Activated naive CD4-positive, alpha-beta T cell treated with anti-CD3 and anti-CD28 coated beads, Interleukin-2, amount 10 ng/mL, durations not matched to agents 7 days and 5 days (primary cell): ENCODE results near the gene APBB2.
"Not testable (repeated sequence)": the region's sequence is repeated elsewhere in the genome, so short reads cannot be mapped to it uniquely, and the experiment has no call there.

Source experiments
- CTCF ChIA-PET: fragments of 350-600 bp; sonication (Branson Sonifier 250); formaldehyde crosslinking; loops from one replicate; lab custom pipeline; 2021; ENCODE audit warnings: antibody characterized with exemption; lab: Charles Lee
- DNase-seq: peaks from one replicate; pipeline ENCODE4 v3.0.0-alpha.2; 2020
- H3K27ac Mint-ChIP-seq: one replicate; pipeline ENCODE4 v1.8.0; 2021; ENCODE audit warnings: mild to moderate bottlenecking, moderate library complexity, mixed read lengths
- H3K27me3 Mint-ChIP-seq: one replicate; pipeline ENCODE4 v1.8.0; 2021; ENCODE audit warnings: mild to moderate bottlenecking, mixed read lengths
- H3K36me3 Mint-ChIP-seq: one replicate; pipeline ENCODE4 v1.8.0; 2021; ENCODE audit warnings: mixed read lengths
- H3K4me1 Mint-ChIP-seq: one replicate; pipeline ENCODE4 v1.8.0; 2021; ENCODE audit warnings: mixed read lengths
- H3K4me3 Mint-ChIP-seq: one replicate; pipeline ENCODE4 v1.8.0; 2021; ENCODE audit warnings: mild to moderate bottlenecking, moderate library complexity, mixed read lengths
- H3K9me3 Mint-ChIP-seq: one replicate; pipeline ENCODE4 v1.8.0; 2021; ENCODE audit warnings: mixed read lengths

APBB2 gene

DNA sequence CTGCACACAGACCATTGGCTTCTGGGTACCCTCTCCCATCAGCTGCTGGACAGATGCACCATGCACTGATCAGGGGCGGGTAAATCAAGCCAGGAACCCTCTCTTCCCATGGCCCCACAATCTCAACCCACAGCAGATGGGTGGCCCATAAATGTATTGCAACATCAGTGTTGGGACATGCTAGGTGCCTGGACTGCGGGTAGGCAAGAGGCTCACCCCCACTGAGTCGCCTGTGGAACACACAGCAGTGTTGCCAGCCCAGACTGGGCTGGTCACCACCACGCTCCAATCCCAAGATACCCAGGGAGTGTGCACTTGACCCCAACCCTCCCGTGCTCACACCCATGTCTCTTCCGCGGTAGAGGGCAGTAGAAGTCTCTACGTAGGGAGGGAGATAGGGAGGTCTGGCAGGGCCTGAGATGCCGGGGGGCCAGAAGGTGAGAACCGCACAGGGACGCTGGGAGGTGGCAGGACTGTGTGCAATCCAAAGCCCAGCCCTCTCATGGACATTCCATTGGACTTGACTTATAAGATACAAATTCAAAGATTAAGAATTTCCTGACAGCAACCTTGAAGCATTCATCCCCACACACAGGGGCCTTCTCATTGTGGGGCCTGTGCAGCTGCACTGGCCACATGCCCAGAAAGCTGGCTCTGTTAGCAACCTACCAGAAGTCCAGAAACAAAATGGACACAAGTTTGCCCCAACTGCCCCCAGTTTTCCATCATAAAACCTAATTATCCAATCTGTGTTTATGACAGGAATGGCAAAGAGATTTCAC is 280.9 kb downstream of the APBB2 start:
- H3K27me3 Mint-ChIP-seq: peaks cover 9% of the 10 kb centered on the region
- CTCF ChIA-PET: no interaction called here
- no peak for DNase-seq
- H3K36me3 Mint-ChIP-seq: no peaks in the 10 kb centered on the region
- no peak overlapping the region for H3K4me3 Mint-ChIP-seq
- H3K4me1 Mint-ChIP-seq: no peaks in the 10 kb centered on the region
- H3K9me3 Mint-ChIP-seq: no peaks in the 10 kb centered on the region
- no peak overlapping the region for H3K27ac Mint-ChIP-seq

DNA sequence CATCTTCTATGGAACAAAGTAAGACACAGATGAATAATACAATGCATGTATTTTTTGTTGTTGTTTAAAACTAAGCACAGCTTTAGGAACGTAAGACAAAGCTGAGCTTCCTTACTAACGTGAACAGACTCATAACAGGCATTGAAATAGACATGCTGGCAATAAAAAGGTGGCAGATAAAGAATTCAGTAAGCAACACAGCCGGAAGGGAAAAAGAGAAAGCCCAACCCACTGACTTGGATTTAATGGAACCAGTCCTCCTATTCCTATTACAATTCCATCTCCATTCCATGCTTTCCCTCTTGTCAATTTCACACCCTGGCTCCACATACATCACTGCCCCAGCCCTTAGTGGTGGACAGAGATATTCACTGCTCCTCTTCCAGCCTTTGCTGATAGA is 282.5 kb downstream of the APBB2 start:
- H3K9me3 Mint-ChIP-seq: no peaks in the 10 kb centered on the region
- DNase-seq: no peak
- H3K4me3 Mint-ChIP-seq: no peak overlapping the region
- peaks cover 7% of the 10 kb centered on the region for H3K27me3 Mint-ChIP-seq
- CTCF ChIA-PET: no interaction called here
- H3K4me1 Mint-ChIP-seq: no peaks in the 10 kb centered on the region
- no peaks in the 10 kb centered on the region for H3K36me3 Mint-ChIP-seq
- H3K27ac Mint-ChIP-seq: no peak overlapping the region

DNA sequence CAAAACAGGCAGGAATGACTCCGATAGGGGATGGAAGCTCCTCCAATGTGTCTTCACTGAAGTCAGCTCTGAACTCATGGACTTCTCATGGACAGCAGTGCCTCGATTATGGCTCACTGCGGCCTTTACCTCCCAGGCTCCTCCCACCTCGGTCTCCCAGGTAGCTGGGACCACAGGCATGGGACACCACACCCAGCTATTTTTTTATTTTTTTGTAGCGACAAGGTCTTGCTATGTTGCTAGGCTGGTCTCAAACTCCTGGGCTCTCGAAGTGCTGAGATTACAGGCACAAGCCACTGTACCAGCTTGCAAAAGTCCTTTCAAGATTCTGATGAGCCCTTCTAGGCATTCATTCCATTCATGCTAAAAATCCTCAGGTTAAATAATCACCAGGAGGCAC is 283.1 kb downstream of the APBB2 start:
- Mint-ChIP-seq H3K27ac (no peak overlapping the region), H3K27me3 (peaks cover 12% of the 10 kb centered on the region), H3K4me1 (no peaks in the 10 kb centered on the region), H3K9me3 (no peaks in the 10 kb centered on the region), H3K4me3 (no peak overlapping the region), H3K36me3 (no peaks in the 10 kb centered on the region)
- CTCF ChIA-PET: interaction anchor here (1.2 kb wide), 1 partner anchor 22 kb away, joined by 3 read pairs; no protein-coding TSS in a partner anchor
- no peak for DNase-seq

DNA sequence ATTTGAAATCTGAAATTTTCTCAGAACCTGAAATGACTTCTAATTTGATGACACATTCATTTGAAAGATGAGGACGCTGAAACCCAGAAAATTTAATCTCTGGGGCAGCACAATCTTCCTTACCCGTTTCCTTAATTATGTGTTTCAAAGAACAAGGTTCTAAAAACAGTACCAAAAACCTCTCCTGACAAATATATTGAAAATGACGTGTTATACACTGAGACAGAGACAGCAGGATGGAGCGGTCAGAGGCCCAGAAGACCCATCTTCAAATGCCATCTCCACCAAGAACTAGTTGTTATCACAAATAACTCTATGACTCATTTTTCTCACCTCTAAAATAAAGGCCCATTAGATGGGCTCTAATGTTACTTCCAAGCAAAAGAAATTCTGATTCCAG is 287.3 kb downstream of the APBB2 start:
- H3K4me3 Mint-ChIP-seq: no peak overlapping the region
- peaks cover 3% of the 10 kb centered on the region for H3K4me1 Mint-ChIP-seq
- peak overlapping the region; percentile 24 for H3K27ac Mint-ChIP-seq
- H3K36me3 Mint-ChIP-seq: no peaks in the 10 kb centered on the region
- H3K27me3 Mint-ChIP-seq: peaks cover 11% of the 10 kb centered on the region
- CTCF ChIA-PET: interaction anchor here (1.8 to 10.7 kb wide), 3 partner anchors 10 to 287 kb away, joined by 5 to 105 read pairs (median 7); partner anchors contain the start of gene APBB2
- DNase-seq: no peak
- H3K9me3 Mint-ChIP-seq: no peaks in the 10 kb centered on the region

DNA sequence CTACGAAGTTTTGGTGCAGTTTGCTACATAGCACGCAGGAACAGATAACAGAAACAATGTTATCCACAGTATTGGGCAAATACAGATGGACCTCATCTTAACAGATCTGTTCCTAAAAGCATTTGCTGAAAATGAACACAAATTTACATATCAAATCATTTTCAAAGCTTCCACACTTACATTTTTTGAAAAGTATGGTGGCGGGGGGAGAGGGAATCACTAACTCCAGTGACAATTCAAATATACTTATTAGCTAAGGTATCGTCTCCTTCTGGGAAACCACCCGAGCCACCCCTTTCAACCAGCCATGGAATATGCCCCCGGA is 289.6 kb downstream of the APBB2 start:
- no peaks in the 10 kb centered on the region for H3K9me3 Mint-ChIP-seq
- no peak overlapping the region for H3K27ac Mint-ChIP-seq
- peaks cover 3% of the 10 kb centered on the region for H3K4me1 Mint-ChIP-seq
- no peak overlapping the region for H3K4me3 Mint-ChIP-seq
- CTCF ChIA-PET: interaction anchor here (0.8 to 10.7 kb wide), 17 partner anchors 9 to 292 kb away, joined by 3 to 105 read pairs (median 4); no protein-coding TSS in a partner anchor
- H3K27me3 Mint-ChIP-seq: peaks cover 11% of the 10 kb centered on the region
- H3K36me3 Mint-ChIP-seq: no peaks in the 10 kb centered on the region
- DNase-seq: no peak

DNA sequence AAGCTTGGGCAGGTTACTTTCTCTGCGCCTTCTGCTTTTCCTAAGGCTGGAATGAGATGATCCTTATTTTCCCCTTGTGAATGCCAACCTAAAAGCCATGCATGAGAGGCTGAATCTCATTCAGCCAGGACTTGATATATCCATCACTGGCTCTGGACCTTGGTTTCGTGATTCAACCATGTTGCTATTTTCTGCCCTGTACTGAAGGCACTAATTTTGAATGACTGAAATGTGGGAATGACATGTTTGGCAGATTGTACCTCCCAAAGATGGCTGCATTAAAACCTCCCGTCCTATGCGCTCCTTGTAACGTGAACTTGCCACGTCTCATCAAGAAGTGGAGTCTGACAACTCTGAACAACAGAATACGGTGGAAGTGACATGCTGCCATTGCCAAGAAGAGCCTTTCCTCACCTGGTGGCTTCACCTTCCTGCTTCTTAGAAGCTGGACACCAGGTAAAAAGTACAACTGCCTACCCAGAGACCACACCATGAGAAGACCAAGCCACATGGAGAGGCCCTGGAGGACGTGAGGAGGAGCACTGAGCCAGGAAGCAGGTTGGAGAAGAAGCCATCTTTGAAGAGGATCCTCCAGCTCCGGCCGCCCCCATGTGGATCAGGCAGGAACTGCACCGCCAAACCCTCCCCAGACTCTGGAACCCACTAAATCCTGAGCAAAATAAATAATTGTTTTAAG is 290.1 kb downstream of the APBB2 start:
- peak; percentile 79 for DNase-seq
- H3K9me3 Mint-ChIP-seq: no peaks in the 10 kb centered on the region
- H3K4me1 Mint-ChIP-seq: peaks cover 3% of the 10 kb centered on the region
- H3K4me3 Mint-ChIP-seq: no peak overlapping the region
- CTCF ChIA-PET: interaction anchor here (0.7 to 10.7 kb wide), 18 partner anchors 8 to 293 kb away, joined by 3 to 105 read pairs (median 4); partner anchors contain the start of gene APBB2
- H3K27me3 Mint-ChIP-seq: peaks cover 11% of the 10 kb centered on the region
- H3K36me3 Mint-ChIP-seq: no peaks in the 10 kb centered on the region
- H3K27ac Mint-ChIP-seq: peak overlapping the region; percentile 60

DNA sequence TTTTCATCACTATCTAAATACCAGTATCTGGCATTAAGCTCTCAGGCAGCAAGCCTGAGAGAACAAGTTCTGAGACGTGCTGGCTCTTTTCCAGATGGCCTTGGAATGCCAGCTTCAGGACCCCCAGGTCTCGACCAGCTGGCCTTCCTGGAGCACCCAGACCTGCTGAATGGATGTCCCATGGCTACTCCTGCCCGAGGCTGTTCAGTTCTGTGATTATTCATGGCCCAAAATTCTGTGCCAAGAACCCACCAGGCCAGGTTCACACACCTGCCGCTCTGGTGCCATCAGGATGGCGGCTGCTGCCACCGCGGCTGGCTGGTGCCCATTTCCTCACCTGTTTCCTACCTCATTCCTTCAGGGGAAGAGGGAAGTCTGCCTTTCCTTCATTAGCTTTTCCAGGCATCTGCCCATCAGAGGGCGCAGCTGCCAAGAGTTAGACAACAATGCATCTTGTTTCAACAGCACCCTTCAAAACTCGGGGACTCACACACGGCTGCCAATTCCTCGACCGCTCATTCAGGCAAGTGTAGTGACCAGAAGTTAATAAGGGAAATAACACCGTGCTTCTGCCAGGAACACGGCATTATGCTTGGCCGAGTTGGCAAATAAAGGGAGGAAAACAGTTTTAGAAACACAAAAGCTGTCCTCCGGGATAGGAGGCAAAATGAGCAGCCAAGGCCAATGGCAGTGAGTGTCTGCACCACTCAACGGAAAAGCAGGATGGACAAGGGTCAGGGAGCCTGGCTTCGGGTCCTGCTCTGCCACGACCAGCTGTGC is 290.8 kb downstream of the APBB2 start:
- no peak overlapping the region for H3K4me3 Mint-ChIP-seq
- H3K4me1 Mint-ChIP-seq: peaks cover 3% of the 10 kb centered on the region
- H3K27ac Mint-ChIP-seq: no peak overlapping the region
- H3K27me3 Mint-ChIP-seq: peaks cover 11% of the 10 kb centered on the region
- H3K36me3 Mint-ChIP-seq: no peaks in the 10 kb centered on the region
- CTCF ChIA-PET: interaction anchor here (0.7 to 10.7 kb wide), 9 partner anchors 8 to 291 kb away, joined by 3 to 105 read pairs (median 9); partner anchors contain the start of gene APBB2
- no peak for DNase-seq
- H3K9me3 Mint-ChIP-seq: no peaks in the 10 kb centered on the region

DNA sequence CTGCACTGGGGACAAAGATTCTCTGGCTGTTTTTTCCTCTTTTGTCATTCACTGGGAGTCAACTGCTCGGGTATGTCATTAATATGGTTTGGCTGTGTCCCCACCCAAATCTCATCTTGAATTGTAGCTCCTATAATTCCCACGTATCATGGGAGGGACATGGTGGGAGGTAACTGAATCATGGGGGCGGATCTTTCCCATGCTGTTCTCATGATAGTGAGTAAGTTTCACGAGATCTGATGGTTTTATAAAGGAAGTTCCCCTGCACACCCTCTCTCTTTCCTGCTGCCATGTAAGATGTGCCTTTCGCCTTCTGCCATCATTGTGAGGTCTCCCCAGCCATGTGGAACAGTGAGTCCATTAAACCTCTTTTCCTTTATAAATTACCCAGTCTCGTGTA is 294.4 kb downstream of the APBB2 start:
- not testable (repeated sequence) for H3K36me3 Mint-ChIP-seq, H3K4me3 Mint-ChIP-seq, H3K4me1 Mint-ChIP-seq, H3K27ac Mint-ChIP-seq, H3K9me3 Mint-ChIP-seq, DNase-seq
- peaks cover 14% of the 10 kb centered on the region for H3K27me3 Mint-ChIP-seq
- CTCF ChIA-PET: interaction anchor here (10.7 kb wide), 1 partner anchor 10 kb away, joined by 105 read pairs; no protein-coding TSS in a partner anchor

DNA sequence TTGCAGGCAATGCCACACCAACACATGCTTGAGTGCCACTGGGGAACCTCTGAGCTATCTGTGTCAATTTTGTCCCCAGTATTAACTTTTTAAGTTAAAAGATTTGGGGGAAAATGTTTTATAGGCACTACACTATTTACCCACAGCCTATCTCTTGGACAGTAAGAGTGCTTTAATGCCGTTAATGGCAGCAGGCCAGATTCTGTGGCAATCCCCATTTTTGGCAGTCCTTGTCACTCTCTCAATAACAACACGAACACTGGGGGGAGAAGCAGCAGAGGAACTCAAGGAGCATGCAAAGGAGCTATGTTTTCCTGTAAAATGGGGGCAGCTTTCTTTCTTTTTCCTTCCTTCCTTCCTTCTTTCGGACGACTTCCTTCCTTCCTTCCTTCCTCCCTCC is 296.0 kb downstream of the APBB2 start:
- CTCF ChIA-PET: interaction anchor here (0.6 to 2.4 kb wide), 4 partner anchors 10 to 78 kb away, joined by 3 to 12 read pairs (median 4); no protein-coding TSS in a partner anchor
- Mint-ChIP-seq H3K9me3 (no peaks in the 10 kb centered on the region), H3K36me3 (no peaks in the 10 kb centered on the region), H3K4me3 (no peak overlapping the region), H3K27me3 (peaks cover 14% of the 10 kb centered on the region), H3K4me1 (peaks cover 5% of the 10 kb centered on the region), H3K27ac (no peak overlapping the region)
- no peak for DNase-seq

DNA sequence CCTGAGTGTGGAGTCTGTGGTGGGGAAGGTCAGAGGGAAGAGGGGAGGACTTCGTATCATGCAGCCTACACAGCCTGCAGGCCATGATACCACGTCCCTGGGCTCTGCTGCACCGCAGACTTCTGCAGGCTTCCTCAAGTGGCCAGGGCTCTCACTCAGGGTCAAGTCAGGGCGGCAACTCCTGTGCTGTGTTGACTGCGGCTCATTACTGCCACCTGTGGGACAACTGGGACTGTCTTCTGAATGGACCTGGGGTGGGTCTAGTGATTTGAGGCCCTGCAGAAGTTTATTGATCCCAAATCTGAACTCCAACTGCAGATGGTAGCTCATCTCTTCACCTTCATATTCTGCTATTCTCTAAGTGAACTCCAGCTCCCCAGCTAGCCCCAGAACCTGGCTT is 297.5 kb downstream of the APBB2 start:
- H3K4me1 Mint-ChIP-seq: peaks cover 5% of the 10 kb centered on the region
- no peak overlapping the region for H3K27ac Mint-ChIP-seq
- no peak overlapping the region for H3K4me3 Mint-ChIP-seq
- peak; percentile 56 for DNase-seq
- peaks cover 14% of the 10 kb centered on the region for H3K27me3 Mint-ChIP-seq
- CTCF ChIA-PET: interaction anchor here (0.6 to 2.4 kb wide), 6 partner anchors 9 to 486 kb away, joined by 3 to 12 read pairs (median 4); no protein-coding TSS in a partner anchor
- no peaks in the 10 kb centered on the region for H3K36me3 Mint-ChIP-seq
- no peaks in the 10 kb centered on the region for H3K9me3 Mint-ChIP-seq

DNA sequence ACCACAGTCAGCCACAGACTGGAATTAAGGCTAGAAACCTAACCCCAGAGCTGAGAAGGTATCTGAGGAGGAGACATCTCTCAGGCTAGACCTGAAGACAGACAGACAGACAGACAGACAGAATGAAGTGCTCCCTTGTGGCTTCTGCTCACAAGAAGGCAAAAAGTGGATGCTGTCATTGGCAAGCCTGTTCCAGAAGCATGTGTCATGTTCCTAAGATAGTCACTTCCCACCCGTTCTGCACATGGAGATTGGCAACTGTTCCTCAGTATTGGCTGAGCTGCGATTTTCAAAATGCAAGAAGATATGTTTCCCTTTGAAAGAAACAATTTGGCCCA is 298.2 kb downstream of the APBB2 start:
- Mint-ChIP-seq H3K36me3 (no peaks in the 10 kb centered on the region), H3K27ac (no peak overlapping the region), H3K9me3 (no peaks in the 10 kb centered on the region), H3K27me3 (peaks cover 14% of the 10 kb centered on the region), H3K4me3 (no peak overlapping the region), H3K4me1 (peaks cover 5% of the 10 kb centered on the region)
- CTCF ChIA-PET: interaction anchor here (0.8 to 1.4 kb wide), 4 partner anchors 8 to 180 kb away, joined by 3 to 9 read pairs (median 3); no protein-coding TSS in a partner anchor
- no peak for DNase-seq

DNA sequence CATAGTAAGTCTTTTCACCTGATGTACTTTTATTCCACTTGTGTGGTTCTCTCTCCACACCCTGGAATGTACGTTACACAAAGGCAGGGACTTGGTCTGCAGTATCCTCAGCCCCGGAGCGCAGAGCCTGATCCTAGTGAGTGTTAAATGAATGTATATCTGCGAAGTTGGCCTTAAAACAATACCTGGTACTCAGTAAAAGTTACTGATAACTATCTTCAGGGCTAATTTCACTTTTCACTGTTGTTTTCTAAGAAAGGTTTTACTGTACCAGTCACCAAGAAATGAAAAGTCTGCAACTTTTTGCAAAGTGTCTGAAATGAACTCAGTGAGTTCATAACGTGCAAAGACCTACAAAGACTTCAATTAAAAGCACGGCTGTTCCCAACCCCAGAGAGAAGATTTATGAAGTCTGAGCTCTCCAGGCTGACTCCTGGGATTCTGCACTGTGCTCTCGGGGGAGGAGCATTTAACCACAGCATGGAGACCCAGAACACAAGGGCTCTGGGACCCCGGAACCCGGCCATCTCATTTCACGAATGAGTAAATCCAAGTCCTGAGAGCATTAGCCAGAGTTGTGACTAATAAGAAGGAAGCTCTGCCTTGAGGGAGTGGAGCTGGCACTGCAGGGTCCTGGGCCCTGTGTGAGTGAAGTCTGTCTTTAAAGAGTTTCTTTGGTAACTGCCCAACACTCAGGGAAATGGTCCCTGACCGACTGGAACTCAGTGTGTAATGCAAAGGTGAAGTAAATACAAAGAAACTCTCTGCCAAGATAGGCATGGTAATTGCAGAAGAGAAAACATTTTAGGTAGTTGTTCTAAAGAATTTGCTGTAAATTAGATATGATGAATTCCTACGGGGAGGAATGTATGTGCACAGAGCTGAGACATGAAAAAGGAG is 298.8 kb downstream of the APBB2 start:
- CTCF ChIA-PET: interaction anchor here (0.8 to 1.4 kb wide), 4 partner anchors 9 to 179 kb away, joined by 3 to 9 read pairs (median 3); no protein-coding TSS in a partner anchor
- H3K4me1 Mint-ChIP-seq: peaks cover 5% of the 10 kb centered on the region
- H3K9me3 Mint-ChIP-seq: no peaks in the 10 kb centered on the region
- H3K4me3 Mint-ChIP-seq: no peak overlapping the region
- no peak overlapping the region for H3K27ac Mint-ChIP-seq
- no peak for DNase-seq
- no peaks in the 10 kb centered on the region for H3K36me3 Mint-ChIP-seq
- H3K27me3 Mint-ChIP-seq: peaks cover 14% of the 10 kb centered on the region
